Kidney glomerular epithelial cell (primary cell): ENCODE results near the gene RNF152.

ENCODE experiments used
- DNase-seq: peaks from one replicate; lab custom pipeline; 2025; lab: John Stamatoyannopoulos, UW

Gene RNF152

DNA sequence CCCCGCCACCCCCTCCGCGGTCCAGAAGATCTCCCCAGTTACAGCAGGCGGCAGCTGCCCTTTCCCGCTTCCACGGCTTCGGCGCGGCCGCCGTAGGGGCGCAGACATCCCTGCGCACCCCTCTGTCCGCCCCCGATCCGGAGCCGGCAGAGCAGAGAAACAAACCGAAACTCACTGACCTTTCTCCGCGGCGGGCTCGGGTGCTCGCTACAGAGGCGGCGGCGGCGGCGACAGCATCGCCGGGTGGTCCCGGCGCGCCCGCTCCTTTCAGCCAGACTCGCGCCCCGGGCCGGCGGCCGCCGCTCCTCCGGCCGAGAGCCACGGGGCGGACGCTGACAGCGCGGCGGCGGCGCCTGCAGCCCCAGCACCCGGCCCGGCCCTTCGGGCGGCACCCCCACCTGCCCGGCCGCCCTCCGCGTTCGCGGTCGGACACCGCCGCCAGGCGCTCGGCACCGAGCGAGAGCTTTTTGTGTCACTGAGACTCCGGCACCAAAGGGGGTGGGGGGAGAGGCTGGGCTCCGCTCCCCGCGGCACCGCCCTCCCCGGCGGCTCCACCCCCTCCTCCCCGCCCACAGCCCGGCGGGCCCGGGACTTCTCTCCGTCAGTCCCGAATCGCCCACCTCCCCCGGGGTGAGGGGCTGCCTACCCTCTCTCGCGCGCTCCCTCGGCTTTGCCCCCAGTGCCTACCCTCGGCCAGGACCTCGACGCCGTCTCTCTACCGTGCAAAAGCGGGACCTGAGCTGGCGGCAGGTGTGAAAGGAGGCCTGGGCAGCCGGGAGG, 1.4 kb upstream of the RNF152 start:
- DNase-seq = peak; percentile 14

DNA sequence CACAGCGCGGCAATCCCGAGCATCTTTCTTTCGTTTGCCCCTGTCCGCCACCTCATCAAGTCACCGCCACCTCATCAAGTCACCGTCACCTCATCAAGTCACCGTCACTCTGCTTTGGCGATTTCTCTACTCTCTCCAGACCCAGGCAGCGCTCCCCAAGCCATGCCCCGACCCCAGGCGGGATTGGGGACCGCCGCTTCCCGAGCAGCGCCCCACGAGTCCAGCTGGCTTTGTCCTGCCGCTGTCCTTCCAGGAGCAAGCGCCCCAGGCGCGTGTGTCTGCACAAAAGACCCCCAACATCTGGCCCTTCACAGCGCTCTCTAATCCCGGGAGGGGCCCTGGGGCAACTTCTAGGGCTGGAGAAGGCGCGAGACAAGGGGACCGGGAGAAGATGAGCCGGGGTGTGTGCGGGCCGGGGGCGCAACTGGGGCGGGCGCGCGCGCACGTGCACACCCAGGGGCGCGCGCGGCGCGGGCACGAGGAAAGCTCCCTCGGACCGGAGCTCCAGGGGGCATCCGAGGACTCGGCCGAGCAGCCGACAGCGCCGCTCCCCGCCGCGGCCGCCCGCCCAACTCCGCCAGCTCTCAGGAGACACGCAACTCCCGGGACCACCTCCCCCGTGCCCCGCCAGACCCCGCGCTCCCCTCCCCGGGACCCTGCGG, 633 bp upstream of the RNF152 start:
- DNase-seq = no peak

DNA sequence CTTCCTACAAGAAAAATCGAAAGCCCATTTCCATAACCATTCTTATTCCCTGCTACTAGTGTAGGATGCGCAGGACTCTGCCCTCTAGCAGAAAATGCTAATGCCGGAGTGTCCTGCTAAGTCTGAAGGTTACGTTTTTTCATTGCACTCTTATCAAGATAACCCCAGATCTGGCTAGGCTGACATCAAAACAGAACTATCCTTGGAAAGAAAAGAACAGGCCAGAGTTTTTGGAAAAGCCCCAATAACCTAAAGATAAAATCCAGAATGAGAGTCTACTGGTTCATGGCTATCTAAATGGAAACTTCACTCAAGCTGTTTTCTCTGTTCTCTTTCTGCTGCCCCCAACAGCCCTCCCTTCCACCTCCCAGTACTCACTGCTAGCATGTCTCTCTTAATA, 913 bp downstream of the RNF152 start:
- no peak for DNase-seq

DNA sequence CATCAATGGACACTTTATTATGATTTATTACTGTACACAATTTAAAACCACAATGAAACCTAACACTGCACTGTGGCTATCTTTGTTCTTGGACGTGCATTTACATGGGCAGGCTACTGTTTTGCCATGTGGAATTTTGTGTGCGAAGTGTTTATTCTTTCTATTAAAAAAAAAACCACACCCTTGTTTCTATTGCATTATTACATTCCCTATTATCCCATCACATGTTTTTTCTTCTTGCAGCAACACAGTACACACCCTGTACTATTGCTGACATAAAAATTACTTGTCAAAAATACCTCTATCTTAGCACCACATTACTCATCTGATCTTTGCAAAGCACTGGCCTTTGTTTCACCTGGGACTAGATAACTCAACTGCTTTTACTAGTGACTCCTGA, 1.5 kb downstream of the RNF152 start:
- DNase-seq = no peak

DNA sequence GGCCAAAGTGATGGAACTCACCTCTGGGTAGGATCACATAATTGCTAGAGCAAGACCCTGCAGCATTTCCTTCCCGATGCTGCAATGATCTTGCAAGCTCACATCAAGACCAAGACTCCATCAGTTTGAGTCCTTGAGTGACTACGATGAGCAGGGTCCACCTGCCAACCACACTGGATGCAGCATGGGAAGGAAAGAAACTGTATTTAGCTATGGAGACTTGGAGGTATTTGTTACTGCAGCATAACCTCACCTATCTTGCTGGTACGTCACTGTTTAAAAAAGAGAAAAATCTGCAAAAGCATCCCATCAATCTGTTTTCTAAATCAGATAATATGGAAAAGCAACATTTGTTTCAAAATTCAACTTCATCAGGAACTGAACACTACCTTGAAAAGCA, 2.5 kb downstream of the RNF152 start:
- no peak for DNase-seq

DNA sequence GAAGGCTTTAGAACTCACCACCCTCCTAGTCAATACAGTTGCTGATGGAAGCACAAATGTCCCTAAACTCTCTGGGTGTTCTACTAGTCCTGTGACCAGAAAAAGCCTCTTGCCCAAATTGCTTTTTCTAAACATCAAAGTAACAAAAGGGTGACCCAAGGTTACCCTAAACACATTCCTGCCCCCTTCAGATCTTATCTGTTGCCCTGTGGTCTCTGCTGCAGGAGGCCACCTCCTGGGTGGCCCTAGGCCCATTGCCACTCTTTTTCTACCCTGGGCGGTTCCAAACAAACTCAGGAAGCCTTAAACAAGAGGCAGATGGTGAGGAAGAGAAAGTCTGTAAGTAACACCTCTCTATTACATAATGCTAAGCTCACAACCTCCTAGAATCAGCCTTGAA, 3.3 kb downstream of the RNF152 start:
- no peak for DNase-seq

DNA sequence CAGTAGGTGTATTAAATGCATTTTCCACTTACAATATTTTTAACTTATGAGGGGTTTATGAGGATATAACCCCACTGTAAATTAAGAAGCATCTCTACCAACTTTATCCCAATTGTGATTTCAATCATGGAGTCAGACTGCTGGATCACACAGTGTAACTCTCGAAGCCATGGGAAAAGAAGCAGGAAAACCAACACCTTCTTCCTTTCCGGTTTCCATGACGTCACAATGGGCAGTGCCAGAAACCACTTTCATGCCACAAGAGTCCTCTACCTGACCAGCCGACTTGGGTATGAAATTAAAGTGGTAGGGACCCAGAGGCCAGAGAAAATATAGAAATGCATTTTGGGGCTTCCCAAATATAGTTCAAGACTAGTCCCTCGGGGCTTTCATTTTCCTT, 4.2 kb downstream of the RNF152 start:
- DNase-seq = no peak

DNA sequence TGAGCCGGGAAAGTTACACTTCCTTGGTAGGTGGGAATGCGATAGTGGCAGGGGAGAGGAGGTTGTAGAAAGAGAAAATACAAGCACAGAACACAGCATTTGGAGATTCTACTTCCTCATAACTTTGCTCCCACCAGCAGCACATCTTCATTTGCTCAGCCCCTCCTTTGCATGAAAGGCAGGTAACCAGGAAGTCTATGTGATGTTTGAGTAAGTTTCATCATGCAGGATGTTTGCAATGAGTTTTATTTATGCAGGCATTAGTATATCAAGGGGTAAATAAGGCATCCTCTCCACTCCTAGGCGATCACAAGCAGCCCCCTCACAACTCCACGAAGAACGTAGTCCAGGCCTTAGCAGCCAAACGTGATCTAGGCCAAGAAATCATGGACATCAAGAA, 5.0 kb downstream of the RNF152 start:
- DNase-seq = no peak

DNA sequence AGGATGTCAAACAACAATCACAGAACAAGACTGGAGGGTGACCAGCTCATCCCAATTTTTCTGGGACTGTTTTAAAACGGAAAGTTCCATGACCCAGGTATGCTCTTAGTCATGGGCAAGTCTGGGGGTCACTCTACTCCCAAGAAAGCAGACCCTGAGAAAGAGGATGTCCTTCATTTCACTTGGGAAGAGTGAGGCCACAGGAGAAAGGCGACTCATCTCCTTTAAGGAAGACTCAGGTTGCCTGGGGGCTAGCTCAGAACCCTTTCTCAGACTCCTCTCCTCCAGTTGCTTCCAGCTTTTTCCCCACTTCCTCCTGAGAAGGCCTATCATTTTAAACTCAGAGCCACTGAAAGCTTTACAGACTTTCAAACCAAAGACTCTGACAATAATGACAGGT, 9.3 kb downstream of the RNF152 start:
- no peak for DNase-seq

DNA sequence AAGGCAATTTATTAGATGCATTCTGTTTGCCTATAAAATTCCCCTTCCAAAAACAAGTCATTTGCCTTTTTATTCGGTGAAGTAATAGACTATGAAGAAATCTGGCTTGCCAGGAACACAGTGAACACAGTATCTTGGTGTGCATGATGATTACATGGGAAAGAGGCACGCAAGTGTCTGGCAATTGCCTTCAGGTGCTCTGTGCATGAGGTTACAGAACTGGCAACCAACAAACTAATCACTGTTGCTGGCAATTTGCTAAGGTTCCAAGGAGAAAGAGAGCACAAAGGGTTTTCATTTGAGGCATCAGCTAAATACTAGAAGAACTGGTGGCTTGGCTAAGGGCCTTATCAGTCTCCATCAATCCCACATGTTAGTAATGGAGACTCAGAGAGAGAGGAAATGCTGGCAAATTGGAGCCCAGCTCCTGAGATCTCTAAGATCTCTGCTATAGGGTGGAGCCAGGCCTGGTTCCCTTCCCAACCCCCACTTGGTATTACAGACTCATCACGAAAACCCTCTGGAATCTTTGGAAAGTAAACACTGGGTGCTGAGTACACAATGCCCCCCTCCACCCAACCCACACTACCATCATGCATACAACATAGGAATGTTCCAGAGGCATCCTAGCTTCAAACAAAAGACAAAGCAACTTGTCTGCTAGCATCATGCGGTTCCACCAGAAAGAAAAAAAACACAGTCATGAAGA, 10.4 kb downstream of the RNF152 start:
- DNase-seq = no peak

DNA sequence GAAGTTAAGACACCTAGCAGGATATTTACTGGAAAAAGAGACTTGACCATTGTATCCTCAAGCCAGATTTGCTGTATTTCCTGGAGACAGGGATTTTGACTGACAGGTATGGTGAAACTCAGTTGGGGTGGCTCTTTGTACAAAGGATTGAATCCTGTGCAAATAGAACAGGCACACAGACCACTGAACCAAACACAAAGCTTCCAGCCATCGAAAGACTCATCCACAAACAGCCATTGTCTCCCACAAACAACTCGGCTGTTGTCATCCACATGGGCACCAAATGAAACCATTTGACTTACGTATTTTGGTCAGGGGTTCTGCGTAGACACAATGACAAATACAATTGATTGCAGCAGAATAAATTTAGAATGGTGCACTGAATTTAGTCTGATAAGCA, 15.9 kb downstream of the RNF152 start:
- no peak for DNase-seq

DNA sequence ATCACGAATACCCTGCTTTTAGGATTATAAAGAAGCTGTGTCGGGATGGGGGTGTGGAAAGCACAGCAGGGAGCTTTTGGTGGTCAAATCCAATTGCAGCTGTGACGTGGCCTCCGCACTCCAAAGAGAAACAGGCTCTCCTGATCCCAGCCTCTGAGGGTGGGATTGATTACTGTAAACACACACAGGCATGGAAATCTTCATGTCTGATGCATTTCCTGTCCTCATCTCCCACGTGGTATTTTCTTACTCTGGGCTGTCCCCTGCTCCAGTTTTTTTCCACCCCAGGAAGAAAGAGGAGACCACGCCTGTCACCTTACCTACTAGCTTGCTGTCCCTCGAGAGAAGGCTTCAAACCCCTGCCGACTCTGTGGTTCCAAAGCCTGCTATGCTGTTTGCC, 22.7 kb downstream of the RNF152 start:
- DNase-seq = no peak

DNA sequence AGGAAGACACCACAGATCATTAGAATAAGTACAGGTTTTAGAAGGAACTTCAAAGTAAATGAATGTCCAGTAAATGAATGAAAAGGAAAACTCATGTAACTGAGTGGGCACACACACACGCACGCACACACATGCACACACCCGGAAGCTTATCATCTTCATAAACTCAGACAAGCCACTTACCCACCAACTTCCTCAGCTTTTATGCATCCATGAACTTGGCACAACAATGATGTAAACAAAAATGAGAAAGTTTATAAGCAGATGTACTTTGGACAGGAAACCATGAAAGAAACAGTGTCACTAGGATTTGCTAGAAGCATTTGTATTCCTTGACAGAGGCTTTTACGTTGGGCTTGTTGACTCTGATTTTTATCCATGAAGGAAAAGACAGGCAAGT, 23.2 kb downstream of the RNF152 start:
- DNase-seq = no peak

DNA sequence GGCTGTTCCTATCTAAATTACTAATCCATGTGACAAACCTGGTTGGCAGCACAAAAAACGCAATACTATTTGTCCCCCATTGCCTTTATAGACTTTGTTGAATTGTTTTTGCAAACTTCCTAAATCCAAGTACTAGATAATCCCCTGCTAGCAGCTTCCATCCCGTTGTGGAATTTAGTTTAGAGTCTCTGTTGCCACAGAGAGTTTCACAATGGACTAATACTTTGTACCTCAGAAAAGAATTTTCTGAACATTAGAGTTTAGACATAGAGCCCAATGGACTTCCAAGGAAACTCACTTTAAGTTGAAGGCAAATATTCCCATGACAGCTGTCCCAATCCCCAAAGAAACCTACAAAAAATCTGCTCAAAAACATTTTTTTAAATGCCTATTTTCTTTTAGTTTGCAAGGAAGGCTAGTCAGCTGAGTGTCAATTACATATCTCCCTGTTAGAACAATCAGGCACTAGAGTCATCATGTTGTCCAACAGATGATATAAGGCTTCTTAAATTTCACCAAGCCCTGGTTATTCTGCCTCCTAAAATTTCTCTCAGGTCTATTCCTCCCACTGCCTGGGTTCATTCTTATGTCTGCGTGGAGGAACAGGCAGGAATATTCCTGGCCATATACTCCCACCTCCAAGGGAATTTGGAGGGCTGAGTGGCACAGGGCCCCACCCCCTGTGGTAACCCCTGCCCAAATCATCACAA, 27.2 kb downstream of the RNF152 start:
- no peak for DNase-seq

DNA sequence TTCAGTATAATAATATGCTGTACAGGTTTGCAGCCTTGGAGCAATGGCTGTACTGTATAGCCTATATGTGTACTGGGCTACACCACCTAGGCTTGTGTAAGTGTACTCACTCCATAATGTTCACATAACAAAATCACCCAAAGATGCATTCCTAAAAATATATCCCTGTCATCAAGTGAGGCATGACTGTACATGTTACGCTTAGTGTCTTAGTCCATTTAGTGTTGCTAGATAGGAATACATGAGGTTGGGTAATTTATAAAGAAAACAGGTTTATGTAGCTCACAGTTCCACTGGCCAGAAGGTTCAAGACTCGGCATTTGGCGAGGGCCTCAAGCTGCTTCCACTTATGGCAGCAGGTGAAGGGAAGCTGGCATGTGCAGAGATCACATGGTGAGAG, 31.4 kb downstream of the RNF152 start:
- no peak for DNase-seq

DNA sequence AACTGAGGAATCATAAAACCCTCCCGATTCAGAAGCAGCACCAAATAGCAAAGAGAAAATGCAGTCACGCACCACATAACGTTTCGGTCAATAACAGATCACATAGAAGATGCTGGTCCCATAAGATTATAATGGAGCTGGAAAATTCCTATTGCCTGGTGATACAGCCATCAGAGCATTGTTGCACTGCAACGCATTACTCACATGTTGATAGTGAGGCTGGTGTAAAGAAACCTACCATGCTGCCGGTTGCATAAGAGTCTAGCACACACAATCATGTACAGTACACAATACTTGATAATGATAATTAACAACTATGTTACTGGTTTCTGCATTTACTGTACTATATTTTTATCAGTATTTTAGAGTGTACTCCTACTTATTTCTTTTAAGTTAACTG, 32.5 kb downstream of the RNF152 start:
- no peak for DNase-seq

DNA sequence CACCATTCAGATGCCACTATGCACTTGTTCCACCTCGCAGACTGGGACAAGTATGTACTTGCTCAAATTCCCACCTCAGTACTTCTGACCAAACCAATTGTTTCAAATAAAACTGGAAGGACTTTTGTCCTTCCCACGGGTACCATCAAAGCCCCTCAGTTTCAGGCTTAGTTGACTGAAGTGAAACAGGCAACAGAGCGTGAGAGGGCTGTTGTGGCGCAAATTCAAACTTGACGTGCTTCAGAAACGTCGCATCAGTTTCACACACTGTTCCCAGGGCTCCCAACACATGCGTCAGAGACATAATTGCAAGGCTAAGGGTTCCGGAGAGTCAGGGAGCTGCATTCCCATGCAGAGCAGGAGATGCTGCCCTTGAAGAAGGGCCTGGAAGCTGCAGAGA, 33.7 kb downstream of the RNF152 start:
- no peak for DNase-seq

DNA sequence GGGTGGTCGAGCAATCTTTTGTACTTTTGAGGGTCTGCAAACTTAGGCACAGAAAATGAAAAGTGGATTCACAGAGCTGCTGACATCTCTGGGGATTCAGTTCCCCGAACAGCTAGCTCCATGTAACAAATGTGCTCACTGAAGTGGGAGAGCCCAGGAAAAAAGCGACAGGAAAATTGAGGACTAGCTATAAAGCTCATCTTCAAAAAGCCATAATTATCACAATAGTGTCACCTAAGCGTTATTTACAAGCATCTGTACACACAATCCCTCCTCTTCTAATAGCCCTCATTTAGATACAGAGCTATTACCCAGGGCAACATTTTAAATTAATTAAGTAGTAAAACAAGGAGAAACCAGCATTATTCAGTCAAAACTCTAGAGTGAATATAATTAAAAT, 36.1 kb downstream of the RNF152 start:
- no peak for DNase-seq

DNA sequence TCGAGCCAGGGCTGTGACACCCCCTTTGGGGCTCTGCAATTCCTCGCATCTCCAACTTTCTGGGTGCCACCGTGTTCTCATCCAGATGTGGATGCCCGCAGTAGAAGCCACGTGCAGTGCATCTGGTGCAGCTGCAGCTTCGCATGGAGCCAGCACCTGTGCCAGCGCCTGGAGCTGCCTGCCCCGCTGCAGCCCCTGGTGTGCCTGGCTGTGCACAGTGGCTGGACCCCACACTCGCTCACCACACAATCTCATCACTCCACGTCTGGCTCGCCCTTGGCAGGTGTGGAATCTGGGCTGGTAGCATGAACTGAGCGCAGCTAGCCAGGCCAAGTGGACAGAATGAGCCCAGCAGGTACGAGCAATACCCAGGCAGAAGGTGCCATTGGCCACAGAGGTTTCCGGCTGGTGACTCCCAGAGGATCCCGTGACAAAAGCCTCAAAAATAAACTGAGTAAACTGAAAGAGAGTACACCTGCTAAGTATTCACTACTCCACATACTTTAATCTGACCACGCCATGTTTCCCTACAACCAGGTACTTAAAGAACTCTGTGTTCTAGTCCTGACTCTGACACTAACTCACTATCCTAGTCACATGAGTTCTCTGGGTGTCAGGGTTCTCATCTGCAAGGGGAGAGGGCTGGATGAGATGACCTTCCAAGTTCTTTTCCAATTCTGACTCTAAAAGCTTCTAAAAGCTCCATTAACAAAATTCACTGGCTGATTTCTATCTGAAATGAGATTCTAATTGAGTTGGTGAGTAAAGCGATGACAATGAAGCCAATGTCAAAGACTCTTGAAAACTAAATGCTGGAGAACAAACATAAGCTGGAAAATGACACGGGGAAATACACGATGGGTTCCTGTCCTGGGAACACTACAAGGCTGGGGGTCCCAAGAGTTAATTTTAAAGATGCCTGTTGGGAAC, 37.1 kb downstream of the RNF152 start:
- DNase-seq = no peak

DNA sequence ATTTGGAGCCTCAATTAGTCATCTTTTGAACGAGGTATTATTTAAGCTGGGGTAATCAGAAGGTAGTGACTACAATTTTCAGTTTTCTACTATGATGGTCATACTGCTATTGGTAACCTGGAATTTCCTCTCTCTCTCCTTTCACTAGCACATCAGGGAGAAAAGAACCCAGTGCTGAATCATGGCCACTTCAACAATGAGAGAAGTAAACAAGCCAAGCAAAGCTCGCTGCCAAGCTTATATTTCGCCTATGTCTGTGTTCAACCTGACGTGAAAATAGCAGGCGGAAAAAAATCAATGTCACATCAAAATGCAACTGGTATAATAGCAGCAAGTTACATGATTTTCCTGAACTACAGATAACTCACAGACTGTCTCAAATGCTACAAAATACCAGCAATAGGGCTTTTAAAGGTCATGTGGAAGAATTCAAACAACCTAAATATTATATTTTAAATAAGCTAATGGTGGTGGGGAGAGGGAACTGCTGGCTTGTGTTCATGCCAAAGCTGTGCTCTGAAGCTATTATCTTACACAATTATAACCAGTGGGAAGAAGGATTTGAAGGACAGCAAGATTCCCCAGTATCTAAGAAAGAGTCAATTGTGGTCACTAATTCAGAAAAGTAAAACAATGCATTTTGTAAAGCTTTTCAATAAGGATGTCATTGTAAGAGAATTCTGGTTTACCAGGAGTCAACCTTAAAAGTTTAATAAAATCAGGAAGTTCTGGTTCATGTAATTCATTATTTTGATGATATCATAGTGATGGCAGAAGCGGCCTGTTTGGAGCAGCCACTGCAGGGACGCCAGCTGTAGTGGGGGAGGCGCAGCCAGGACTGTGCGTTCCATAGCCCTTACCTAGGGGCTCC, 38.0 kb downstream of the RNF152 start:
- DNase-seq = no peak

DNA sequence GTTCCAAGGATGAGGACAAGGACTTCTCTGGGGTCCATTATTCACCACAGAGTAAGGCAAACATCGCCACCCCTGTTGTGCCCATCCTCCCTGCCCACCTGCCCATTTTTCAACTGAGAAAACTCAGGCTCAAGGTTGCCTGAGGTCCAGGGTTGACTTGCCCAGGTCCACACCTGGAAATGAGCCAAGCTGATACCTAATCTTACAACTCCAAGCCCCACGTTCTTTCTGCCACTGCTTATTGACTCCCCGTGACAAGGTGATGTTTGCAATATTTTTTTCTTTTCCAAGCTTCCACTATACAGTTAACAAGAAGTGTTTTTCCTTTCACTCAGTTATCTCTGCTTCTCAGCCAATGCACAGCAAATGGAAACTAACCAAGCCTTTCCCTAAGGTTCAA, 39.0 kb downstream of the RNF152 start:
- no peak for DNase-seq
